HG03196 (cell line): Measurements from ENCODE around the gene DAAM1.

Source experiments
- ATAC-seq: cut with Tn5 transposase; IDR thresholded peaks from one replicate; pipeline ENCODE4 v1.9.1; 2021; ENCODE audit not compliant: unreplicated experiment

The DAAM1 gene

DNA sequence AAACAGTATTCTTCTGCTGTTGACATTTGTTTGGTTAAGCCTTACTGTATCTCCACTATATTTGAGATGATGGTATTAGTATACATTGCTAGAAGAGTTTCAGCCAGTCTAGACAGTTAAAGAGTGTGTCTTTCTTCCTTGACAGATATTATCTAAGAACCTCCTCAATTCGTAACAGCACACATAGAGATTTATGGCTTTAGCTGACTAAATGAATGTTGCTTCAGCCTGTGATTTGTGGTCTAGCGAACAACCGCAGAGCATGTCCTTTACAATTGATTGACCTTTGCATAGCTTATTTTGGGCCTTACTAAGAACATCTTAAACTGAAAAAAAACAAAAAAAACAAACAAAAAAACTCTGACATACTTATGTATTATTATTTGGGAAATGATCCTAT, 122.2 kb downstream of the DAAM1 start:
- ATAC-seq: no peak

DNA sequence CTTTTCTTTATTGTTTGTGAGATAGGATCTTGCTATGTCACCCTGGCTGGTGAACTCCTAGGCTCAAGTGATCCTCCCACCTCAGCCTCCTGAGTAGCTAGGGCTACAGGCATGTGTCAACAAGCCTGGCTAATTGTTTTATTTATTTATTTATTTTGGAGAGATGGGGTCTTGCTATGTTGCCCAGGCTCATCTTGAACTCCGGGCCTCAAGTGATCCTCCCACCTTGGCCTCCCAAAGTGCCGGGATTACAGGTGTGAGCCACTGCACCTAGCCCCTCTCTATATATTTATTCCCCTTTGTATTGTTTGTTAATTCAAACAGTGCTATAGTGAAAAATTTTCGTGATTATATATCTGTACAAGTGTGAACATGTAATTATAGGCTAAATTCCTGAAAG, 123.3 kb downstream of the DAAM1 start:
- ATAC-seq: no peak

DNA sequence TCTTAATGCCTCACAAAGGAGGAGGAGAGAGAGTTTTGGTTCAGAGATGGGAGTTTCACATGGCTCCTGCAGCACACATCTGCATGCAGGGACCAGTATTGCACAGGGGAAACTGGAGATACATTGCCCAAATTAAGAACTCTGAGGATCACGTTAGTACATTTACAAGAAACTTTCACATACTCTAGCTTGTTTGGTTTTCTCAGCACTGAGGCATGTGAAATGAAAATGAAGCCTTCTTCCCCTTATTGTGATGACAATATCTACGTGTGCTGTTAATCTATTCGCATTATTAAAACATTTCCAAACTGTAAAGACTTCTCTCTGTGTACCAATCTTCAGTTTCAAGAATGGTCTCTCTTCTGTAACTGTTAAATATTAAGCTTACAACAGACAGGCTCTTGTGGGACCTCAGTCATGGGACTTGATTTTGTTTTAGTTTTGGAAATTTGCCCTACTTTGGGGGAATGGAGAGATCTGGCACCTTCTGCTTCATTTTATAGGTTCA, 124.7 kb downstream of the DAAM1 start:
- peak; percentile 71 for ATAC-seq

DNA sequence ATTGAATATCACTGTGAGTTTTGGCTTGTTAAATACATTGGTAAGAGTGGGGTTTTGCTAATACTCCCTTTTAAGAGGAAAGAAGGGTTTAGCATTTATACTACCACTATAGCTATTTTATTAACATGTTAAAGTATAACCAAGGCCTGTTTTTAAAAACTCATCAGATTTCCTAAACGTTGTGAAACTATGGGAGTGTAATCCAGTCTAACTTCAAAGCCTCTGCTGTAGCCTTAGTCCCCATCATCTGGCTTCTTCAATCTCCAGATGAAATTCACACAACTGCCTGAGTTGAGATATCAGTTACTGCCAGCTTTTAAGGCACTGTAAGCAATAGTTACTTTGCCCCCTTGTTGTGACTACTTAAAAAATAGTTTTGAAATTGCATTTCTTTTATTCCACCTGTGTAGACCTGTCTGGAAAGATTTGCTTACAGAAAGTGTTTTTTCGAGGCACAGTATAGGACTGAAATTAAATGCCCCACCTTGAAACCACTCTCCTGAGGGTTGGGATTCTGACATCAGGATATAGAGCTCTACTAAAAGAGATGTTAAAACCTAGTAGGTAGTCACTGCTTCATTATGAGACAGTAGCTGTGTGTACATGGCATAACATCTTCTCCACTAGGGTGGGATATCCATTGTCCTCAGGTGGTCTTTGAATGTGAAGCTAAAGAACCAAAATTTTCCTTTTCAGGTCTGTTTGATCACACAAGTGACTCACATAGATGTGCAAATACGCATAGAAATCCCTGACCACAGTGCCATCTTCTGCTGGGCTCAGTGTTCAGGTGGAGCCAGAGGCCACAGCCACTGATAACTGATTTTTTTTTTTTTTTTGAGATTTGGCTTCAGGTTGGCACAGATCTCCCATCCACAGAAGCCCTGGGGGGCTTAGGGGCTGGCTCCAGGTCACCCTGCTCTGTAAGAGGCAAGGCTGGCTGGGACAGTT, 125.5 kb downstream of the DAAM1 start:
- no peak for ATAC-seq

DNA sequence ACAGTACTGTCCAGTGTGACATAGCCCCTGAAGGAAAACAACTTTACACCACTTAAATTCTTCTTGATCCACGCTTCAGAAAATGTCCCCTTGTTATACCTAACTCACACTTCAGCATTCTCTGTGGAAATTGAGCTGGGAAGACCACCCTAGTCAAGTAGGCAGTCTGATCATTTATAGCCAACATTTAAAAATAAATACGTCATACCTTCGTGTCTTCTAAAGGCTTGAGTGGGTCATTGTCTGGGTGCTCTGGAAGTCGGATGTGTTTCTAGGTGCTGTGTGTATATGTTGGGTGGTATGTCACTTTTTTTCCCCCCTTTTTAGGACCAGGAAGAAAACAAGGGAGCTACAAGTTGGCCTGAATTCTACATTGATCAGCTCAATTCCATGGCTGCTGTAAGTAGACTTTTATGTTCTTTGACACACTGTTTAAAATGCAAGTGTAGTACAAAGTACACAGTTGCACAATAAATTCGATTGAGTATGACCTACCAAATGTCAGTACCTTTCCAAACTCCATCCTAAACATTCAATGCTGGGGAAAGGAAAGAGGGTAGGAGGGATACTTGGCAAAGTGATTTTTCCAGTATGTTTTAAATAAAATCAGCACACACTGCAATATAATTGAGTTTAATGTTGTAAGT, 126.6 kb downstream of the DAAM1 start:
- no peak for ATAC-seq

DNA sequence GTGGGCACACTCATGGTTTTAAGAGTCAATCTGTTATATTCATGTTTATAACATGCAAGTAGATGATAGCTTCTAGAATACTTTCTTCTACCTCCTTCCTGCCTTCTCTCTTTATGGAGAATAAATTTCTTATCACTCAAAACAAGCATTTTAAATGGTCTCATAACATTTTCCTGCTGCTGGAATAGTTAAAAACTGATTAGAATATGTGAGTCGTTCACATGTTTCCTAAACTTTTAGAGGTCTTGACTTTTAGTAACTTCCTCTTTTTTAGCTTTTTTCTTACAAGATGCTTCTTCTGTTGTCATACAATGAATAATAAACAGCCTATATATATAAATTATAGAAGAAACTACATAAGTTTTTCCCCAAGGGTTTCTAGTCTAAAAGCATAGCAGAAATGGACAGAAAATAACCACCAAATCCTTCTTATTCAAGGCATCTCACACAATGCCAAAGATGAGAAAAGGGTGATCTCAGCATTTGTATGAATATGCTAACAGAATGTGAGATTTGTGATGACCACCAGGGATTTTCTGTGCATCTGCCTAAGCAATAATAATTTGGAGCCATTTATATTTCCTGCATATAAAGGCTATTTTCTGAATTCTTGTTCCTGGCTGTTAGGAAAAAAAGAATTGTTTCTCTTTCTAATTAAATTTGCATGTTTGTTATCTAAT, 127.8 kb downstream of the DAAM1 start:
- no peak for ATAC-seq

DNA sequence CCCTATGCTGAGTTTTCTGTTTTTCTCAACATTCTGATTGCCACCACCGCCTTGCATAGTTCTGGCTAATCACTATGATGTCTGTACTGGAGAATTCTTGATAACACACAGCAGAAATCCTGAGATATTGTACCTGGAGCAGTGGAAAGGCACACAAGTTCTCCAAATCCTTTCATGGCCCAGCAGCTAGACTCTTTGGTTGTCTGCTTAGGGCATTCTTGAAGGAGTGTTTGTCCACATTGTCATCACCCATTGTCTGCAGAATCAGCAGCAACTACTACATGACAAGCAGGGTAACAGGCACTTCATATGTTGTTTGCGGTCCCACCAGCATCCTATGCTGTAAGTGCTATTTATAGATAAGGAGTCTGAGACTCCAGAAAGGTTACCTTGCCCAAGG, 128.9 kb downstream of the DAAM1 start:
- ATAC-seq: no peak

DNA sequence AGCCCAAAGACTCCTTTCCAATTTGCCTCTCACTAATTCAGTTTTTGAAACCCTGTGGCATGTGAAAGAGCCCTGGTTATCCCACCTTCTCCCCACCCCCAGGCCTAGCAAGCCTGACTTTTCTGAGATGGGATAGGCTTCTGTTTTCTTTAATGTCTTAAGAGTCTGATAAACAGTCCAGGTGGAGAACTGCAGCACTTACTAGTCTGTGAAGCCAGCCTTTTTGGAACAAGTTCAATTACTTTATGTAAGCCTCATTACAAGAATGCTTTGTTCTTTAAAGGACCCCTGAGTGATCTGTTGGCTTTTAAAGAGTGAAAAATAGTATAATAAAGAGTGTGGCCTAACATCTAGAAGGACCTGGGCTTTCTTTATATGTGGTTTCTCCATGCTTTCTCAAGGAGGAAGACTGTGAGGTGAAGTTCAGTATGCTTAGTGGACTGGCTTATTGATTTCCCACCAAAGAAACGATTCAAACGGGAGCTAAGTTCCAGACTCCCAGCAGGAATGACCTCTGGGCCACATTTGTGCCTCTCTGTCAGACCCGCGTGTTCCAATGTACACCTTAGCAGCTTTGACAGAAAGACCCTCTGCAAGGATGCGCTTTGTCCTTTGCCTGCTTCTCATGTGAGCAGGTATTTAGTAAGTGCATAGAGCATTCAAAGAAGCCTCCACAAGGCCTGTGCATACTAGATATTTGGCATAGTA, 129.5 kb downstream of the DAAM1 start:
- no peak for ATAC-seq

DNA sequence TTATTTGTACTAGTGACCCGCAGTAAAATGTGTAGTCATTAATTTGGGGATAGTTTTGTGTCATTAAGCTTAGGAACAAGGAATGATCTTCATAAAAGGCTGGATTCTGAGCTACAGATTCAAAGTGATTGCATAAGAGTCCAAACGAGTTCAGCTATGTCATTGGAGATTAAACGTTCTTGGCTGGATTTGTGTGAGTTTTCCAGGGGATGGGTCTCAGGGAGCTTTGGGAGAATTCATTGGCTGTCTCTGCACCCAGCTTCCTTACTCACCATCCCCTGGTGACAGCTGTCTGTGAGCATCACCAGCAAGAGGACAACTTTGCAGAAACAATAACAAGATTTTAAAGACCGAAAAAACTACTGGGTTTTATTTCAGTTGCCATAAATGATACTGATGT, 130.4 kb downstream of the DAAM1 start:
- ATAC-seq: no peak

DNA sequence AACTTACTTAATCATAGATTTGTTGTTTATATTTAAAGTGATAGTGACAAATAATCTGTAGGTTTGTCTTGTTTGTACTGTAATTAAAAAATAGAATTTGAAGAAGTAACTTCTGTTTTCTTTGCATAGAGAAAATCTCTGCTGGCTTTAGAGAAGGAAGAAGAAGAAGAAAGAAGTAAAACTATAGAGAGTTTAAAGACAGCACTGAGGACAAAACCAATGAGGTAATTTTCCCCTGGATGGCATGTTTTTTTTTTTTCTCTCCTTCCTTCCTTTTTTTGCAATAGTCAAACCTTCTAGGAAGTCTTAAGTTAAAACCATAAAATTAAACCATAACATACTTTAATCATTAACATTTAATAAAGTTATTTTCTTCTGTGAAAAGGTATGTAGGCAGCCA, 131.9 kb downstream of the DAAM1 start:
- no peak for ATAC-seq

DNA sequence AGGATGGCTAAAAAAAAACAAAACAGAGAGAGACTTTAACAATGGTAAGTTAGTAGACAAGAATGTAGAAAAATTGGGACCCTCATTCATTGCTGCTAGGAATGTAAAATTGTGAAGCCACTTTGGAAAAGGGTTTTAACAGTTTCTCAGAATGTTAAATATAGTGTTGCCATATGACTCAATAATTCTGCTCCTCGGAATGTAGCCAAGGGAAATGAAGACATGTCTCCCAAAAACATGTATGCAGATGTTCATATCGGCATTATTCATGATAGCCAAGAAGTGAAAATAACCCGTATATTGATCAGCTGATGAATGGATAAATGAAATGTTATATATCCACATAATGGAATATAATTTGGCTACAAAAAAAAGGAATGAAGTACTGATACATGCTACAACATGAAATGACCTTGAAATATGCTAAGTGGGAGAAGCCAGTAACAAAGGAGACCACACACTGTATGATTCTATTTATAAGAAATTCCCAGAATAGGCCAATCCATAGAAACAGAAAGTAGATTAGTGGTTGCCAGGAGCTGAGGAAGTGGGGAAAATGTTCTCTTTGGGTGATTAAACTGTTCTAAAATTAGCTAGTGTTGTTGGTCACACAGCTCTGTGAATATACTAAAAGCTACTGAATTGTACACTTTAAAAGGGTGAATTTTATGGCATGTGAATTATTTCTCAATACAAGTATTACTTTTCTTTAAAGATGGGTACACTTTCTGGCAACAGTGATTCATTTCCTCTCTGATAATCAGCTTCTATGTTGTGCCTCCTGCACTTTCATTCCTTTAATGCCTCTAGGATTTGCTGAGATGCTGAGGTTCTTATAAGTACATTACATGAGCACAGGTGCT, 132.5 kb downstream of the DAAM1 start:
- ATAC-seq: no peak

DNA sequence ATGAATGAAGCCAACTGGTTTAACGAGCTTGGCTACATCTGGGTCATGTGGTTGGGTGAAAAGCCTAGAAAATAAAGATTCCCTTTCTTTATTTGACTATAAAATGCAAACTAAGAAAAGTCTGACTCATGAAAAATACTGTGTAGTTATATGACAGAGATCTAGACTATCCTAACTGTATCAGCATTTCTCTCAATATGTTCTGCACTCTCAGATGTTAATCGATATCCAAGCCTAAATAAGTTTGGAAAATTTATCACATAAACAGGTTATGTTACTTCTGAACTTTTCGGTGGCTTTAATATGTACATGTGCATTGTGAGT, 133.1 kb downstream of the DAAM1 start:
- no peak for ATAC-seq

DNA sequence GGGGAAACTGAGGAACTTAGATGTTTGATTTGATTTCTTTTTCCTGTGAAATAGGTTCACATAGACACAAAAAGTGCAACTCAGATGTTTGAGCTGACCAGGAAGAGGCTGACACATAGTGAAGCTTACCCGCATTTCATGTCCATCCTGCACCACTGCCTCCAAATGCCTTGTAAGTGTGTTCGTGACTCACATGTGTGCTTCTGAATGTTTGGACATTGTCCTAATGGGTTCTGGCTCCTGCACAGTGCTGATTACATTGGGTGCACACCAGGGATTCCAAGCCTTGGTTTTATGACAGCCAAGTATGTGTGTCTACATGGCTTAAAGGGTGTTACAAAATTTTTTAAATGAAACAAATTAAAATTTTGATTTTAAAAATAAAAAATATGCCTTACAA, 137.4 kb downstream of the DAAM1 start:
- no peak for ATAC-seq

DNA sequence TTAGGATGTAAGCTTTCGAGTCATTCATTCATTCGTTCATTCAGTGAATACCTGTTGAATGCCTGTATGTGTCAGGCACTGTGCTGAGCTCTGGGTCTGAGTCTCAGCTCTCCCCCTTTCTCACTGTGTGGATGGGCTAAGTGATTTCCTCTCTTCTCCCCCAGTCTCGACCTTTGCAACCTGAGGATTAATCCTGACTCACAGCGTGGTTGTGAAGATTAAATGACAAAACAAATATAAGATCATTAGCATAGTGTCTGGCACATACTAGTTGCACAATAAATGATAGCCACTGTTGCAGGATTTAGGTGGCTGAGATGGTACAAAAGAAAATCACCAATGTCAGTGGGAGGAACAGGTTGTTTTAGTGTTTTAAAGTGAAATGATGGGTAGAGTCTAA, 140.0 kb downstream of the DAAM1 start:
- ATAC-seq: no peak

DNA sequence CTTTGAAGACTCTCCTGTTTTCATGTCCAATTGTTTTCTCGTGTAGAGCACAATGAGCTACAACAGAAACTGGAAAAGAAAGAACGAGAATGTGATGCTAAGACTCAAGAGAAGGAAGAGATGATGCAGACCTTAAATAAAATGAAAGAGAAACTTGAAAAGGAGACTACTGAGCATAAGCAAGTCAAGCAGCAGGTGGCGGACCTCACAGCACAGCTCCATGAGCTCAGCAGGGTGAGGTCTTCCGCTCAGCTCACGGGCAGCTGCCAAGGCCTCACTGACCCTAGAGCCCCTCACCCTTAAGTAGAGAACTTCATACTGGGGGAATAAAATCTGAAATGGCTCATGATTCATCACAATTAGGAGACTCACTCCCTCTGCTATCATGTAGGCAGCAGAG, 142.0 kb downstream of the DAAM1 start:
- no peak for ATAC-seq

DNA sequence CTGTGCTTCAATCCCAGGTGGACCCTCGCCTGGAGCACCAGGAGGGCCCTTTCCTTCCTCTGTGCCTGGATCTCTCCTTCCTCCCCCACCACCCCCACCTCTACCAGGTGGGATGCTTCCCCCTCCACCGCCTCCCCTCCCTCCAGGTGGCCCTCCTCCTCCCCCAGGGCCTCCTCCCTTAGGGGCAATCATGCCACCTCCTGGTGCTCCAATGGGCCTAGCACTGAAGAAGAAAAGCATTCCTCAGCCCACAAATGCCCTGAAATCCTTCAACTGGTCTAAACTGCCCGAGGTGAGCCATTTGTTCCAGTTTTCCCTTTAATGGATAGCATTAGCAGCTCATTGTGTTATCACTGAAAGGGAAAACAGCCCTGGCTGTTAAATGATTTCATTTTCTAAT, 142.8 kb downstream of the DAAM1 start:
- ATAC-seq: no peak

DNA sequence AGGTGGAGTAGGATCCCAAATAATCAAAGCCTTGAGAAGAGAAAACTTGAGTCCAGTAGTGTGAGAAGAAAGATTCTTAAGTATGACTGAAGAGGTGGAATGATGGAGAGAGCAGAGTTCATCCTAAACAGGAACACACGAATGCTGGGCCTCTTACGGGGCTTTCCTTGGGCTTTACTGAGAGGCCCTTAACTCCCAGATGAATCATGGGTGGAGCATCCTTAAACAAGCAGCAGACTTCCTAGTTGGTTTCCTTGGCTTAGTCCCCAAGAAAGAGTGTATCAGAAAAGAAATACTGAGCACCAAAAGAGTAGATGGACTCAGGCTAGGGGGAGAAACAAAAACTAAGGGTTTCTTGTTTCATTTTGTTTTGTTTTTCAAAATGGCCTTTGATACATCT, 144.3 kb downstream of the DAAM1 start:
- no peak for ATAC-seq

DNA sequence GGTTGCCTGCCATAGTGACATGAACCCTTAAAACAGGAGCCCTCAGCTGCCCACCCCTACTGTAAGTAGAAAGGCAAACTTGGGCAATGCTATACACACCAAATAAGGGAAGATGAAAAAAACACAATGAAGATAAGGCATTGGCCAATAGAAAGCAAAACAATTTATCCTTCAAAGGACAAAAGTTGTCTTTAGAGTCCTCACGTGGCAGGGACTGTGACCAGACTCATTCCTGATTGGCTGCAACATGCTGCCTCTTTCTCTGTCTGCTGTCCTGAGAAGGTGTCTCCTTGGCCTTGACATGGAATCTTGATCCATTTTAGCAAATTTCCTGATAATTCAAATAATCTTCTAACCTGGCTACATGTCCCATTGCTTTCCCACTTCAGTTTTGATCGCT, 144.8 kb downstream of the DAAM1 start:
- no peak for ATAC-seq

DNA sequence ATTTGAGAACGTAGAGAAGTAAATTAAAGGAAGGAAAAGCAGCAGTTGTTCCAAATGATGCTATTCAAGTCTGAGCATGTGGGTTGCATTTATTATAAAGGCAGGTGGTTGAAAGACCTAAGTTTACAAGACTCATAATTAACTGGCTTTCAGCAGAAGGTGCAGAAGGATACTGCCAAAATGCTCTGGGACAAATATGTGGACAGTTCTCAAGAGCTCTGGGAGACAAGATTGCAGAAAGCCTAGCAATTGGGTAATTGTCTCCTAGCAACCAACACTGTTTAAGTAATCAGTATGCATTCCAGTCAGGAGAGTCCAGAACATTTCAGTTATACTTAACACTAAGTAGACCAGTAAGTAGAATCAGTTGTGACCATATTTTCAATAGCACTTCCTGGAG, 145.2 kb downstream of the DAAM1 start:
- ATAC-seq: no peak

DNA sequence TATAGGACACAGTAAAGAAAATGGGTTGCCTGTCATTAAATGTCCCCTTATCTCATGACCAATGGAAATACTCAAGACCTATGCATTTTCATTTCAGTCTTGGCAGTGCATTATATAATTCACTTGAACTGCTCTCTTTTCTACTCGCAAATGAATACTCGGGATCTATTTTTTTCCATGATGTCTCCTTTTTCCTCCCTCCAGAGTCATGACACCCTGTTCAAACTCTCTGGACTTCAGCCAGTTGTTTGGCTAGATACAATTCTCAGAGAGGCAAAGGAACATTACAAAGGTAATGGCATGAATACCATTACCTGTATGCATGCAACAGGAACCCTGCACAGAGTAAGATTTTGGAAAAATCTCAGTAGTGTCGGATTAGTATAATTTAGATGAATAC, 145.8 kb downstream of the DAAM1 start:
- ATAC-seq: no peak
